HAP-1 (cell line): ENCODE data around the gene BAHD1.
"Not testable (repeated sequence)": the region's sequence is repeated elsewhere in the genome, so short reads cannot be mapped to it uniquely, and the experiment has no call there.

Experiments
- DNase-seq, 2 experiments: peaks; one replicate each; pipeline ENCODE4 v3.0.0-alpha.2; 2016 to 2020; ENCODE audit warnings: low spot score in 2 of 2
- H3K27me3 ChIP-seq: fragments of 250-450 bp; sonication (Bioruptor Pico); 2 replicates; pipeline ENCODE4 v1.5.1; 2020; ENCODE audit warnings: low read depth, mild to moderate bottlenecking, moderate library complexity
- H3K36me3 ChIP-seq: fragments of 250-450 bp; sonication (Bioruptor Pico); replicated peaks from 2 replicates; pipeline ENCODE4 v1.5.1; 2020; ENCODE audit warnings: mild to moderate bottlenecking
- H3K4me1 ChIP-seq: fragments of 250-450 bp; sonication (Bioruptor Pico); 2 replicates; pipeline ENCODE4 v1.5.1; 2020; ENCODE audit warnings: mild to moderate bottlenecking
- H3K4me3 ChIP-seq: fragments of 250-450 bp; sonication (Bioruptor Pico); 2 replicates; pipeline ENCODE4 v1.5.1; 2020; ENCODE audit warnings: mild to moderate bottlenecking, moderate library complexity
- H3K9me3 ChIP-seq: fragments of 250-450 bp; sonication (Bioruptor Pico); 2 replicates; pipeline ENCODE4 v1.5.1; 2020; ENCODE audit warnings: mild to moderate bottlenecking, moderate library complexity
- in situ Hi-C: fragments of 300-500 bp; cut with MboI; formaldehyde crosslinking; loops from 3 replicates; pipeline ENCODE4 v1.14.3; 2020; ENCODE audit warnings: low sequenced_read_pairs, inconsistent platforms, mixed read lengths

BAHD1 gene

DNA sequence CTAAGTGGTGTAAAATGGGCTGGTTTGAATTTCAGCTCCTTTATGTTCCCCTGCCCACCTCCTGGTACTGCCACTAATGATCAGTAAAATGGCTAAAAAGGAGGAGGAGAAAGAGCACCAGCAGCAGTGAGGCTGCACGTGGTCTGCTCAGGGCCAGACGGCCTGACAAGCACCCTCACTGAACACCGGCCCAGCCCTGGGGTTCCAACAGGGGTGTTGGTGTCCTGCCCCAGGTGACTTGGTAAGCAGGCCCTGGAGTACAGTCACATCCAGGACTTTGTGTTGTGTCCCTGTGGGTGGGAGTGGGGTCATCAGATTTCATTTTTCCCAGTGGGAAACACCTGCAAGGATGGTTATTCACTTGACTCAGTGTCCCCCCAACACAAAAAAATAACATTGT is 5.4 kb downstream of the BAHD1 start:
- Histone ChIP-seq H3K27me3 (no peaks in the 10 kb centered on the region), H3K4me1 (peaks cover 25% of the 10 kb centered on the region), H3K9me3 (no peaks in the 10 kb centered on the region), H3K36me3 (no peaks in the 10 kb centered on the region), H3K4me3 (no peak overlapping the region)
- in situ Hi-C loops, result no loop called here
- no peak for DNase-seq

DNA sequence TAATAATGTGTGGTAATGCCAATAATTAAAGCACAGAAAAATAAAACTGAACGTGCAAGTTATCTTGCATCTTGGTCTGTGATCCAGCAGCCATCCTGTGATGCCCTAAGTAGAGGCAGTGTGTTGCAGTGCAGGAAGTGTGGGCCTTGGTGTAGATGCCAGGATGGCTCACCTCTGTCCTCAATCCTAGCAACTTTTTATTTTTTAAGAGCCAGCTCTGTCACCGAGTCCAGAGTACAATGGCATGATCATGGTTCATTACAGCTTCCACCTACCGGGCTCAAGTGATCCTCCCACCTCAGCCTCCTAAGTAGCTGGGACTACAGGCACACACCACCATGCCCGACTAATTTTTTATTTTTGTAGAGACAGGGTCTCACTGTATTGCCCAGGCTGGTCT is 7.6 kb downstream of the BAHD1 start:
- H3K27me3 ChIP-seq, result no peaks in the 10 kb centered on the region
- H3K9me3 ChIP-seq, result no peaks in the 10 kb centered on the region
- H3K4me1 ChIP-seq, result peaks cover 17% of the 10 kb centered on the region
- H3K4me3 ChIP-seq, result no peak overlapping the region
- in situ Hi-C loops, result no loop called here
- DNase-seq, result no peak
- no peaks in the 10 kb centered on the region for H3K36me3 ChIP-seq

GRCh38 chr15:40449275-40449674 is 8.5 kb downstream of the BAHD1 start:
- DNase-seq, result no peak
- Histone ChIP-seq H3K27me3 (no peaks in the 10 kb centered on the region), H3K36me3 (no peaks in the 10 kb centered on the region), H3K9me3 (no peaks in the 10 kb centered on the region), H3K4me1 (peaks cover 12% of the 10 kb centered on the region), H3K4me3 (no peak overlapping the region)
- in situ Hi-C loops, result no loop called here

GRCh38 chr15:40450047-40450446 is 9.3 kb downstream of the BAHD1 start:
- in situ Hi-C loops, result no loop called here
- Histone ChIP-seq H3K36me3 (no peaks in the 10 kb centered on the region), H3K27me3 (no peaks in the 10 kb centered on the region), H3K4me1 (peaks cover 7% of the 10 kb centered on the region), H3K4me3 (no peak overlapping the region), H3K9me3 (no peaks in the 10 kb centered on the region)
- DNase-seq, result no peak

- H3K27me3 ChIP-seq, result no peaks in the 10 kb centered on the region
- H3K36me3 ChIP-seq, result no peaks in the 10 kb centered on the region
- no peak for DNase-seq
- no peak overlapping the region for H3K4me3 ChIP-seq
- H3K4me1 ChIP-seq, result no peaks in the 10 kb centered on the region
- no peaks in the 10 kb centered on the region for H3K9me3 ChIP-seq
- in situ Hi-C loops, result no loop called here
These were observed 10.9 kb downstream of the BAHD1 start for GRCh38 chr15:40451527-40452158.

DNA sequence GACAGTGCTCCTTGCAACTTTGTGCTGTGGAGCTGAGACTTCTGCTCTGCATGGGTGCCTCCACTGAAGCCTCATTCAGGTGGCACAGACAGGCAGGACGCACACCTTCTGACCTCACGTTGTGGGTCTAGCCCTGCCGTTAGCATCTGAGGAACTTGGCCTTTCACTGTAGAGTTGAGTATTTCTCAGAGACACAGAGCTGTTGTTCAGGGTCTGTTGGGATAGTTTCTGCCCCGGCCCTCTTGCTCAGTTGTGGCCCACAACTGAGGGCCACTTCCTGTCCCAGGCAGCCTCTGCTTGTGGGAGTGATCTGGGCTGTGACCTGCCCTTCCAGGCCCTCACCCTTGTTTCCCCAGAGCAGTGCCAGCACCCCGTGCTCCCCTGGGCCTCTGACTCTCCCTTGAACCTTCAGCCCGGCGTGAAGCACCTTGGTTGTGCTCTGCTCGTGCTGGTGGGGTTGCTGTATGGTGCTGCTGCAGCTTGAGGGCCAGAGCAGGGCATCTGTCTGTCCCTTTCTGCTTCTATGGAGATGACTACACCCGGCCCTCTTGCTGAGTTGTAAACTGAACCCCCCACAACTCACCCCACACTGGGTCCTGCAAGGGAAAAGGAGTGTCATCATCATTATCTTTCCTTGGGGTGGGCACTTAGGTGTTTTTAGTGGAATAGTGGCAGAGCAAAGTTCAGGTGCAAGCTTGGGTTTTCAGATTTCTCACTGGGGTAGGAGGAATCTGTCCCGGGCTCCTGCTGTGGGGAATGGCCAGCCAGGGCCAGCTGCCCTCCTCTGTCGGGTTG is 11.7 kb downstream of the BAHD1 start:
- Histone ChIP-seq H3K4me1 (no peaks in the 10 kb centered on the region), H3K4me3 (no peak overlapping the region), H3K27me3 (no peaks in the 10 kb centered on the region), H3K36me3 (no peaks in the 10 kb centered on the region), H3K9me3 (no peaks in the 10 kb centered on the region)
- in situ Hi-C loops, result no loop called here
- DNase-seq, result no peak

DNA sequence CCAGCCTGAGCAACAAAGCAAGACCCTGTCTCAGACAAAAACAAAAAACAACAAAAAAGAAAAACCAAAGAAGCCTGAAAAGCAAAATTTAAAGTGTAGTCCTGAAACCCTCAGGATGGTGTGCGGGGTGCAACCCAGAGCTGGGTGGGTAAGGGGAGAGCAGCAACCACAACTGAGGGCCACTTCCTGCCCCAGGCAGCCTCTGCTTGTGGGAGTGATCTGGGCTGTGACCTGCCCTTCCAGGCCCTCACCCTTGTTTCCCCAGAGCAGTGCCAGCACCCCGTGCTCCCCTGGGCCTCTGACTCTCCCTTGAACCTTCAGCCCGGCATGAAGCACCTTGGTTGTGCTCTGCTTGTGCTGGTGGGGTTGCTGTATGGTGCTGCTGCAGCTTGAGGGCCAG is 13.2 kb downstream of the BAHD1 start:
- H3K4me1 ChIP-seq, in situ Hi-C loops, H3K9me3 ChIP-seq, H3K4me3 ChIP-seq, H3K27me3 ChIP-seq, H3K36me3 ChIP-seq, DNase-seq: not testable (repeated sequence)

DNA sequence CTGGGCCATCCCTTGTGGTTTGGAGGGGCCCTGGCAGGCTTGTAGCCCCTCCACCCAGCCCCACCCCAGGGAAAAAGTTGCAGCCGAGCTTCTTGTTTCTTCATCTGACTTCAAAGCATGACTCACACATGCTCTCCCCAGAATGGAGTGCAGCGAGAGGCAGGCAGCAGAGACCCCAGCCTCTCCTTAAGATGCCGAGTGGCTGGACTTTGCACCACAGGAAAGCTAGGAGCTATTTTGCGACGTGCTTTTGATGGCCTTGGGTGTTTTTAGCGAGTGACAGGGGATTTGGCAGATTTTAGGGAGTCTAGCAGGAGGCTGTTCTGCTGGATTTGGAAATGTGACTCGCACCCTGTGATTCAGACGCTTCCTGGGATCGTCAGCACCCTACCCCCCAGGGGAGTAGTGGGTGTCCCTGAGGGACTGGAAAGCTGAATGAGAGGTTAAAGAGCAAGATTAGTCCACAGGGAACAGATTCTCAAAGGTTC is 14.2 kb downstream of the BAHD1 start:
- in situ Hi-C loops, result no loop called here
- Histone ChIP-seq H3K4me1 (no peaks in the 10 kb centered on the region), H3K4me3 (no peak overlapping the region), H3K36me3 (peaks cover 12% of the 10 kb centered on the region), H3K9me3 (no peaks in the 10 kb centered on the region), H3K27me3 (no peaks in the 10 kb centered on the region)
- DNase-seq, result no peak

DNA sequence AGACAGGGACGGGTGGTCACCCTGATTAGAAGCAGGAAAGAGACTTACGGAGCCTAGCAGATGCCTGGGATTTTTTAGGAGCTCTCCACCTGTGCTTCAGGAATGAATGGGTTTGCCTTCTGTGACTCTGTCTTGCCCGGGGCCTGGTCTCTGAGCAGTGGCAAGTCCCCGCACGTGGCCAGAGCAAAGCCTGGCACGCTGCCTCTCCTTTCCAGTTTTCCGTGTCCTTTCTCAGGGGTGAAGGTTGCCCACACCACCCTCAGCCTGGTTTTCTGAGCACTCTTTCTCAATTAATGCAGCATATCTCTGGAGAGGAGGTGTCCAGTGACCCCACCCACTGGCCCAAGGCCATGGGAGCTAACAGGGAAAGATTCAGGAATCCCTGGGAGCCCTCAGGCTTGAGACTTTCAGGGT is 15.6 kb downstream of the BAHD1 start:
- in situ Hi-C loops, result no loop called here
- H3K4me3 ChIP-seq, result no peak overlapping the region
- DNase-seq, result no peak
- peaks cover 23% of the 10 kb centered on the region for H3K36me3 ChIP-seq
- no peaks in the 10 kb centered on the region for H3K27me3 ChIP-seq
- no peaks in the 10 kb centered on the region for H3K9me3 ChIP-seq
- H3K4me1 ChIP-seq, result no peaks in the 10 kb centered on the region

- H3K4me3 ChIP-seq, result no peak overlapping the region
- in situ Hi-C loops, result no loop called here
These were observed 16.0 kb downstream of the BAHD1 start for GRCh38 chr15:40456738-40457137.

GRCh38 chr15:40458495-40459371 is 18.0 kb downstream of the BAHD1 start:
- no peaks in the 10 kb centered on the region for H3K27me3 ChIP-seq
- no peaks in the 10 kb centered on the region for H3K4me1 ChIP-seq
- no peaks in the 10 kb centered on the region for H3K9me3 ChIP-seq
- peaks cover 43% of the 10 kb centered on the region for H3K36me3 ChIP-seq
- H3K4me3 ChIP-seq, result no peak overlapping the region
- in situ Hi-C loops, result no loop called here
- no peak for DNase-seq

More at GRCh38 chr15:40456738-40457137, 16.0 kb downstream of the BAHD1 start:
- Histone ChIP-seq H3K27me3 (no peaks in the 10 kb centered on the region), H3K9me3 (no peaks in the 10 kb centered on the region), H3K36me3 (peaks cover 25% of the 10 kb centered on the region), H3K4me1 (no peaks in the 10 kb centered on the region)
- no peak for DNase-seq

DNA sequence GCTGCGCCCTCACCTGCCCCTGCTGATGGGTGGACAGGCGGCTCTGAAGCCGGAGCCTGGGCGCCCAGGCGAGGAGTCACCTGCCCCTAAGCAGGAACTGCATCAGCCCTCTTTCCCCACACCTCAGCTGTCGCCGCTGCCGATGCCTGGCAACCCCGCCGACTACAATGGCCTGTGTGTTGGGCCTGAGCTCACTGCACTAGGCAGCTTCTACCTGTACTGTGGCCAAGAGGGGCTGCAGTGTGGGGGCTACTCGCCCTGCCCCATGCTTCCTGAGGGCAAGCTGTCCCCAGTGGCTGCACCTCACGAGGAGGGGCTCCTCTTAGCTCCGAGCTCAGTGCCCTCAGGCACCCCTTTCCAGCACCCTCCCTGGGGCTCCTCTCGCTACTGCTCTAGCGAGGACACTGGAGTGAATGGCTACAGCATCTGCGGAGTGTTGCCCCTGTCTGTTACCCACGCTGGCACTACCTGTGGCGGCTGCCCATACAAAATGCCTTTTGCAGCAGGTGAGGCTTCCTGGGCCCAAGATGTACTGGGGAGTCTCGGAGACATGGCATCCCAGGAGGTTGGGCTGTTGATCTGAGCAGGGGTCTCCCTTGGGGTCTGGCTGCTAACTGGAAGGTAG is 18.8 kb downstream of the BAHD1 start:
- no peak overlapping the region for H3K4me3 ChIP-seq
- peaks cover 51% of the 10 kb centered on the region for H3K36me3 ChIP-seq
- no peaks in the 10 kb centered on the region for H3K9me3 ChIP-seq
- DNase-seq, result no peak
- H3K27me3 ChIP-seq, result no peaks in the 10 kb centered on the region
- in situ Hi-C loops, result no loop called here
- no peaks in the 10 kb centered on the region for H3K4me1 ChIP-seq

GRCh38 chr15:40460404-40460803 is 19.7 kb downstream of the BAHD1 start:
- no peaks in the 10 kb centered on the region for H3K4me1 ChIP-seq
- DNase-seq, result no peak
- H3K27me3 ChIP-seq, result no peaks in the 10 kb centered on the region
- no peaks in the 10 kb centered on the region for H3K9me3 ChIP-seq
- in situ Hi-C loops, result no loop called here
- H3K36me3 ChIP-seq, result peaks cover 60% of the 10 kb centered on the region
- H3K4me3 ChIP-seq, result no peak overlapping the region
